ENCODE results near the gene FURIN.
"Not testable (repeated sequence)": the region's sequence is repeated elsewhere in the genome, so short reads cannot be mapped to it uniquely, and the experiment has no call there.

Gene FURIN

DNA sequence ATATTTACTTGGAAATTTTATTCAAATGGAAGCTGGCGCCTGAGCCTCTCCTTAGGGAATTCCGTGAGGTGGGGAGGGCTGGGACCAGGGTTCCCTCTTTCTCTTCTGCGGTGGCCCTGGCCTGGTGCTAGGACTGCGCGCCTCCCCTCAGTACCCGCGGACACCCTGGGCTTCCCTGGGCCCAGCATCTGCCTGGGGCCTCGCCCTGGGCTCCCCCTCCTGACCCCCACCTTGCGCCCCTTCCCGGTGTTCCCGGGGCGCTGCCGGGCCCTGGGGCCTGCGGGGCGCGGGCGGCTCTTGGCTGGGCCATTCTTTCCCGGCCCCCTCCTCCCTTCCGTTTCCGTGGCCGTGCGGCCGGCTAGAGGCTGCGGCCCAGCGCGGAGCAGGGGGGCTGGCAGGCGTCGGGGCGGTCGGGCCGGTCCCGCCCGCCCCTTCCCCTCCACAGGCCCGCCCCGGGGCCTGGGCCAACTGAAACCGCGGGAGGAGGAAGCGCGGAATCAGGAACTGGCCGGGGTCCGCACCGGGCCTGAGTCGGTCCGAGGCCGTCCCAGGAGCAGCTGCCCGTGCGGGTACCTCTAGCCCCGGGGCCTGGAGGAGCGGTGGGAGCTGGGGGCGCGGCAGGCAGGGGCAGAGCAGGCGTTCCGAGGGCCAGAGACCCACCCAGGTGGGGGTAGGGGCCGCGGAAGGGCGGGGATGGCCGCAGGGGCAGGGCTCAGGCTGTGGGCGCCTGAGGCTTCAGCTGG, 15.8 kb downstream of the FURIN start, which contains the start of gene FES:
Gene FES (plus strand): TSS at position 529 of the 743 bp plus-strand sequence. CDS start 542 bp downstream, outside the sequence.
- no peak for DNase-seq

DNA sequence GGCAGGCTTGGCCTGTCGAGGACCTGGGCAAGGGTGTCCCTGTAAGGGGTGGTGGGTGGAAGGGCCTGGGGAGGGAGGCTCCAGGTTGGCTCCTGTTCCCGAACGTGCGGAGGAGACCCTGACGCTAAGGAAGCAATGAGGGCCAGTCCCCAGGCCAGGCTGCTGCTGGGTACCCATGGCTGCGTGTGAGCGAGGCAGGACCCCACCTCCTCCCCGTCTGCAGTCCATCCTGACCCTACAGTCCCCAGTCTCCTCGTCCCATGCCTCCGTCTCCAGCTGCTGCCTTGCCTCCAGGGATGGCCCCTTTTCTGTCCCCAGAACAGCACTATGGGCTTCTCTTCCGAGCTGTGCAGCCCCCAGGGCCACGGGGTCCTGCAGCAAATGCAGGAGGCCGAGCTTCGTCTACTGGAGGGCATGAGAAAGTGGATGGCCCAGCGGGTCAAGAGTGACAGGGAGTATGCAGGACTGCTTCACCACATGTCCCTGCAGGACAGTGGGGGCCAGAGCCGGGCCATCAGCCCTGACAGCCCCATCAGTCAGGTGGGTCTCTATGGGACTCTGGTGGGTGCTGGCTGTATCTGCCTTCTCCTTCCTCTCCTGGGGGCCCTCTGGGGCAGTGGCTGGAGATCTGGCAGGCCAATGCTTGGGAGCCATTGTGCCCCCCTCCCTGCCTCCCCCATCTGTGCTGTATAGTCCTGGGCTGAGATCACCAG, 16.5 kb downstream of the FURIN start:
- no peak for DNase-seq

DNA sequence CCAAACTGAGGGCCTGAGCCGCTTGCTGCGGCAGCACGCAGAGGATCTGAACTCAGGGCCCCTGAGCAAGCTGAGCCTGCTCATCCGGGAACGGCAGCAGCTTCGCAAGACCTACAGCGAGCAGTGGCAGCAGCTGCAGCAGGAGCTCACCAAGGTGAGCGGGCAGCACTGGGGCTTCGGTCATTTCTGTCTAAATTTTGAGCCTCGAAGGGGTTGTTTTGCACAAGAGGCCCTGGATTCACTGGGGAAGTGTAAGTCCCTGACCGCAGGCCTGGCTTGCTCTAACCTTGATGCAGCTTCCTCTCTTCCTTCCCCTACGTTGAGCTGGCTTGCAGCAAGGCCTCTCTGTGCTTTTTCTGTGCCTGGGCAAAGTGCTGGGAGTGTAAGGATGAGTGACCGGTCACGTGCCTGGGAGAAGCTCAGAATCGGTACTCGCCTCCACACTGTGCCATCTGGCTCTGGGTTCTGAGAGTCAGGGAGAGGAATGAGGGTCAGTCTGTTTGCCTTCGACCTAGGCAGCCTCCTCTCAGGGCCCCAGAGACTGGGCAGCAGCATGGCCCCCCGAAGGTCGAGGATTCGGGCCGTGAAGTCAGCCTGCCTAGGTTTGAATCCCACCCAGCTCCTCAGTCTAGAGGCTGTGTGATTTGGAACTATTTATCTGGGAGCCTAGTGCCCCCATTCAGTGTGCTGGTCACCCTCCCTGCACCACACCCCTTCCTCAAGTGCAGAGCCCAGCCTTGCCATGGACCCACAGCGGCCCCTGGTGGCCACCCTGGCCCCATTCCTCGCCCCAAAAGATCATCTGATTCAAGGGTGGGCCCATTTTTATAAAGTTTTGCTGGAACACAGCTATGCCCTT, 17.3 kb downstream of the FURIN start:
- peak; percentile 31 to 78 (median 66) for DNase-seq

DNA sequence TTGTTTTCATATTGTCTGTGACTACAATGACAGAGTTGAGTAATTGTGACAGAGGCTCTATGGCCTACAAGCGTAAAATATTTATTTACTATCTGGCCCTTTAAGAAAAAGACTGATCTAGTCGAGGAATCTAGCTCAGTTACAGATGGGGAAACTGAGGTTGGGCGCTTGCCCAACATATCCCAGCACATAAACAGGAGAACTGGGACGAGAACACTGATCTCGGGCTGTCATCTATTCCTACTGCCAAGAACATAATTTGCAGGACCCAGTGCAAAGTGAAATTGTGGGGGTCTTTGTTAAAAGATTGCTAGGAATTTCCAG, 17.9 kb downstream of the FURIN start:
- DNase-seq: no peak

DNA sequence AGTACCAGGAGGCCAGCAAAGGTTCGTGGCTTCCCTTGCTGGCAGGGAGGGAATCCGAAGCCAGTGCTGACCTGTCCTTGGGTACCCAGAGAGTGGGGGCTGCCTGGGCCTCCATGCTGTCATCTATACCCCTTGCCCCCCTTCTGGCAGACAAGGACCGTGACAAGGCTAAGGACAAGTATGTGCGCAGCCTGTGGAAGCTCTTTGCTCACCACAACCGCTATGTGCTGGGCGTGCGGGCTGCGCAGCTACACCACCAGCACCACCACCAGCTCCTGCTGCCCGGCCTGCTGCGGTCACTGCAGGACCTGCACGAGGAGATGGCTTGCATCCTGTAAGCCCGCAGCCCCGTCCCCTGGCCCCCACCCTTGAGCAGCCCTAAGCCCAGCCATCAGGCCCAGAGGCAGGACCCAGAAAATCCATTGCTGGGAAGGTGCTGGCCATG, 18.7 kb downstream of the FURIN start:
- no peak for DNase-seq

- DNase-seq: no peak
Observed at GRCh38 chr15:90889313-90889730, 20.9 kb downstream of the FURIN start.

GRCh38 chr15:90889736-90890456, 21.5 kb downstream of the FURIN start:
- no peak for DNase-seq

GRCh38 chr15:90890839-90891238, 22.5 kb downstream of the FURIN start:
- no peak for DNase-seq

GRCh38 chr15:90891346-90891949, 23.1 kb downstream of the FURIN start:
- DNase-seq: no peak

GRCh38 chr15:90892023-90892422, 23.6 kb downstream of the FURIN start:
- no peak for DNase-seq

DNA sequence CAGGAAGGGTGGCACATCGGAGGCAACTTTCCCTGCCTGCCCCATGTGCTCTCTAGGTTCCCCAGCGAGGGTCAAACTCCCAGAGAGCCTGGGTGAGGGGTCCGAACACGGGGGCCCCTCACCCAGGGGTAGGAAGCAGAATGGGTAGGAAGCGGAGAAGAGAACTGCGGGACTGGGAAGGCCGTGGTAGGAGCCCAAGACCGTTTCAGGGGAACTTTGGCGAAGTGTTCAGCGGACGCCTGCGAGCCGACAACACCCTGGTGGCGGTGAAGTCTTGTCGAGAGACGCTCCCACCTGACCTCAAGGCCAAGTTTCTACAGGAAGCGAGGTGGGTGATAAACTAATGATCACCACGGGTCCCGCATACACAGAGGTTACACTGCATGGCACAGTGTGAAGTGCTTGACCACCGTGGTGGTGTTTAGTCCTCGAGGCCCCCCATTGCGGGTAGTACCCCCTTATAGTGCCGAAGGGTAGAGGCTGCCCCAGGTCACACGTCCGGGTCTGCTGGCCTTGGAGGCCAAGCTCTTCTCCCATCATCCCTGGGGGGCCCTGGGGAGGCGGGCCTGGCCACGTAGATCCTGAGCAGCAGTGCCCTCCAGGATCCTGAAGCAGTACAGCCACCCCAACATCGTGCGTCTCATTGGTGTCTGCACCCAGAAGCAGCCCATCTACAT, 24.2 kb downstream of the FURIN start:
- no peak for DNase-seq

GRCh38 chr15:90893175-90894090, 25.0 kb downstream of the FURIN start:
- DNase-seq: no peak

DNA sequence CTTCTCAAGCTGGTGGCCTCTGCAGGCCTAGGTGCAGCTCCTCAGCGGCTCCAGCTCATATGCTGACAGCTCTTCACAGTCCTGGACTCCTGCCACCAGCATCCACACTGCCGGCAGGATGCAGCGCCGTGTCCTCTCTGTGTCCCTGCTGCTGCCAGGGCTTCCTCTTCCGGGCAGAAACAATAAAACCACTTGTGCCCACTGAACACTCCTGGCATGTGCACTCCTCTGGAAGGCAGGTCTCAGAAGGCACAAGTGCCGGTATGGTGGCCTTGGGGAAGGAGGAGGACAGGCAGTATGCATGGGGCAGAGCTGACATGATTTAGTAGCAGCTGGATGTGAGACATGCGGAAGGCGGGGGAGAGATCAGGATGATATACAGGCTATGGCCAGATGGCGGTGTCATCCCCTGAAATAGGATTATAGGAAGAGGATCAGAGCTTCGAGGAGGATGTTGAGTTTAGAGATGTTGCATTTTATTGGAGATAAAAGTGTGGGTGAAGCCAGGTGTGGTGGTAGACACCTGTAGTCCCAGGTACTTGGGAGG, 27.3 kb downstream of the FURIN start:
- no peak for DNase-seq

- DNase-seq: not testable (repeated sequence)
Observed at GRCh38 chr15:90897131-90897655, 28.8 kb downstream of the FURIN start.

- no peak for DNase-seq
Observed at GRCh38 chr15:90901175-90902039, 33.0 kb downstream of the FURIN start.

- DNase-seq: peak; percentile 51 to 79 (median 62)
Observed at GRCh38 chr15:90902040-90902839, 33.9 kb downstream of the FURIN start.

DNA sequence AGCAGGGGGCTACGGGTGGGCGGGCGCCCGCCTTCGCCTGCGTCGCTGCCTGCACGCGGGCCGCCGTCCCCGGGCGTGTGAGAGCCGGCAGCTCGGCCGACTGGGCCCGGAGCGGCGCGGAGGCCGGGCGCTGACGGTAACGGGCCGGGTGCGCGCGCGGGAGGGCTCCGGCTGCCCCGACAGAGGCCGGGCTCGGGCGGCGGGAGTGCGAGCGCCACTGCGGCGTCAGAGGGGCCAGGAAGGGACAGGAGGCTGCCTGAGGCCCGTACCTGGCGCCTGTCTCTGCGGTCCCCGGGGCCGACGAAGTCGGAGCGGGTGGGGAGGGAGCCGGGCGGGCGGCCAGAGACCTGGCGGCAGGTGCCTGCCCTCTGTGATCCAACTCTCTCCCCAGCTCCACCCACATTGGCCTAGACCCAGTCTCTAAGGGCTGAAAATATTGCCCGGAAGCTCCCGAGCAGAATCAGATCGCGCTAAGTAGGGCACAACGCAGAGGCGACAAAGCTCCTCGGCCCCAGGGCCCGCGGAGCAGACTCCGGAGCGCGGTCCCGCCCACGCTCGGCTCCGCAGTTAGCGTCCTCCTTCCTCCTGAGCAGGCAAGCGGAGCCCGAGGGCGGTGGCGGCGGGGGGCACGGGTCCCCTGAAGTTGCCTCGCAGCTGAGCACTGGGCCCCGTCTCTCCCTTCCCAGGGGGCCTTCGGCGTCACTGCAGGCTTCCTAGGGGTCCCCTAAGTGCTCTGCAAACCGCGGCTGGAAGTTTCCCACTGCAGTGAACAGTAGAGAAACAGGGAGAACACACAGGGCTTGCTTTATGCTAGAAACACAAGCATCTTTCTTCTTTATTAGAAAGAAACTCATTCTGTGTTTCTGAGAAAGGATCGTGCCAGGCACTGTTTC, 34.7 kb downstream of the FURIN start, which contains the start of gene MAN2A2:
Gene MAN2A2 (plus strand): TSS at position 463 of the 893 bp plus-strand sequence. CDS start 906 bp downstream, outside the sequence.
- peak; percentile 38 to 80 (median 50) for DNase-seq
